HepG2 (cell line): ENCODE measurements around the gene EDAR. TPM values are rescaled to one million over a fixed set of nuclear protein-coding genes. Genes with fewer than 3 reads are reported as not detected.
A peak's percentile ranks its signal among the peaks of the same experiment; 100 is the strongest.

Source experiments
- ATAC-seq: fragments of 200-7000 bp; cut with Tn5 transposase; 3 replicates; pipeline ENCODE4 v1.9.1; 2020; ENCODE audit warnings: mild to moderate bottlenecking, moderate library complexity
- BruUV-seq: library from RNA; stranded (reverse); fragments of 400-500 nt; replicated peaks from 2 replicates; lab custom pipeline; 2021; lab: Mats Ljungman, UMichigan
- CTCF ChIA-PET: fragments of 300-600 bp; formaldehyde crosslinking; extraction: SDS; loops from one replicate; lab custom pipeline; 2021; ENCODE audit warnings: low total read pairs, inconsistent platforms, low intra/inter-chr PET ratio; lab: Yijun Ruan, JAX
- POLR2A ChIA-PET: fragments of 350-600 bp; sonication (Branson Sonifier 250); formaldehyde crosslinking; loops from one replicate; lab custom pipeline; 2020; ENCODE audit warnings: antibody characterized with exemption, inconsistent platforms; lab: Yijun Ruan, JAX
- DNase-seq: peaks from one replicate; pipeline ENCODE4 v3.0.0-alpha.2; 2015; ENCODE audit warnings: low spot score
- FAIRE-seq: peaks from 3 replicates; lab custom pipeline; 2011; peaks lifted over from hg19 to GRCh38; lab: Jason Lieb, UNC
- H2AFZ ChIP-seq: one replicate; pipeline ENCODE4 v1.6.1; 2011; ENCODE audit warnings: low read length, inconsistent platforms
- H3K27ac ChIP-seq: fragments of 300-600 bp; 3 replicates; pipeline ENCODE4 v1.8.0; 2011; ENCODE audit warnings: mixed run types, mild to moderate bottlenecking, mixed read lengths, low read length, inconsistent platforms; ENCODE audit not compliant: insufficient read depth; ENCODE audit errors: extremely low read length
- H3K27me3 ChIP-seq, 2 experiments: fragments of 200-600 bp in 1 of 2; 2 replicates in 1 of 2; 3 replicates in 1 of 2; pipeline versions ENCODE4 v1.6.0 to v1.8.0; 2011; ENCODE audit warnings: low read length in 2 of 2, mild to moderate bottlenecking in 2 of 2, moderate library complexity in 2 of 2, inconsistent platforms in 1 of 2; ENCODE audit not compliant: insufficient read depth in 2 of 2, control insufficient read depth in 1 of 2
- H3K36me3 ChIP-seq, 2 experiments: fragments of 200-600 bp in 1 of 2; replicated peaks in 1 of 2; 2 replicates in 1 of 2; 3 replicates in 1 of 2; pipeline versions ENCODE4 v1.5.1 to v1.8.0; 2011; ENCODE audit warnings: low read length in 2 of 2, inconsistent platforms in 1 of 2; ENCODE audit not compliant: insufficient read depth in 2 of 2, control insufficient read depth in 1 of 2
- H3K4me1 ChIP-seq: 2 replicates; pipeline ENCODE4 v1.5.1; 2012; ENCODE audit warnings: low read length, inconsistent platforms; ENCODE audit not compliant: insufficient read depth
- H3K4me2 ChIP-seq: 2 replicates; pipeline ENCODE4 v1.6.0; 2011; ENCODE audit warnings: low read depth, low read length, inconsistent platforms
- H3K4me3 ChIP-seq, 3 experiments: fragments of 200-600 bp in 1 of 3; sonication (generic), shearing (Covaris generic) in 1 of 3; replicated peaks in 1 of 3; 2 replicates each; pipeline ENCODE4 v1.5.1; 2011 to 2016; ENCODE audit warnings: low read length in 3 of 3, inconsistent platforms in 2 of 3, low read depth in 2 of 3, mild to moderate bottlenecking in 2 of 3, control low read depth in 1 of 3, mixed read lengths in 1 of 3; ENCODE audit not compliant: insufficient read depth in 1 of 3
- H3K79me2 ChIP-seq: one replicate; pipeline ENCODE4 v1.6.1; 2011; ENCODE audit warnings: low read length, inconsistent platforms; ENCODE audit not compliant: insufficient read depth
- H3K9ac ChIP-seq: 2 replicates; pipeline ENCODE4 v1.6.0; 2011; ENCODE audit warnings: mild to moderate bottlenecking, low read depth, low read length, inconsistent platforms; ENCODE audit not compliant: insufficient read depth
- H3K9me3 ChIP-seq: 2 replicates; pipeline ENCODE4 v1.5.1; 2012; ENCODE audit warnings: mild to moderate bottlenecking, low read length
- H4K20me1 ChIP-seq: 2 replicates; pipeline ENCODE4 v1.6.0; 2011; ENCODE audit warnings: inconsistent platforms, mild to moderate bottlenecking, low read length, moderate library complexity; ENCODE audit not compliant: insufficient read depth
- GTF3A ChIP-seq: sonication (generic); formaldehyde crosslinking; conservative IDR thresholded peaks from 2 replicates; pipeline ENCODE4 v1.4.0; 2020; ENCODE audit warnings: mild to moderate bottlenecking, missing genetic modification reagents
- IRF2 ChIP-seq: IDR thresholded peaks from 2 replicates; pipeline ENCODE4 v1.6.1; 2018; ENCODE audit warnings: missing genetic modification reagents, missing compliant biosample characterization
- NBN ChIP-seq: fragments of 450-650 bp; conservative IDR thresholded peaks from 2 replicates; pipeline ENCODE4 v1.6.1; 2017
- SALL1 ChIP-seq: sonication (generic); formaldehyde crosslinking; IDR thresholded peaks from 2 replicates; pipeline ENCODE4 v1.8.0; 2022; ENCODE audit warnings: mild to moderate bottlenecking, missing genetic modification reagents
- TEAD3 ChIP-seq: optimal IDR thresholded peaks from 2 replicates; pipeline ENCODE3; 2016; ENCODE audit warnings: borderline replicate concordance
- ZNF484 ChIP-seq: sonication (generic); formaldehyde crosslinking; IDR thresholded peaks from 2 replicates; pipeline ENCODE4 v1.5.1; 2020; ENCODE audit warnings: mild to moderate bottlenecking, low read depth, missing genetic modification reagents, borderline replicate concordance
- ZNF780A ChIP-seq: sonication (generic); formaldehyde crosslinking; IDR thresholded peaks from 2 replicates; pipeline ENCODE4 v1.8.0; 2022; ENCODE audit warnings: mild to moderate bottlenecking, missing genetic modification reagents, moderate library complexity
- WGBS: methylation state at CpG from one replicate; pipeline ENCODE4 v1.1.6; 2017; ENCODE audit warnings: low lambda C conversion rate; 5-methylcytosine and 5-hydroxymethylcytosine counted together
- in situ Hi-C: cut with HindIII; loops from 2 replicates; pipeline ENCODE4 v1.10.0; 2017; ENCODE audit warnings: low pct_unique_long_range_greater_than_20kb; ENCODE audit not compliant: extremely low pct_ligation_motif_present
- intact Hi-C: fragments of 100-400 bp; cut with micrococcal nuclease; formaldehyde crosslinking; loops from one replicate; pipeline ENCODE4 v1.10.0; 2022; ENCODE audit not compliant: unreplicated experiment
- polyA plus RNA-seq, 8 experiments: library from polyadenylated mRNA; depleted of rRNA in 3 of 8; stranded (reverse) in 7 of 8; unstranded in 1 of 8; fragments of >200 nt; fragmentation: Illumina TruSeq in 4 of 8; extraction: Trizol in 4 of 8; gene quantifications; 2 replicates each; pipeline versions ENCODE4 v1.2.1 to v1.2.3, GENCODE V29; 2011 to 2016; ENCODE audit warnings: low read depth in 4 of 8, missing spikeins in 1 of 8, mixed read lengths in 1 of 8; ENCODE audit not compliant: insufficient read depth in 1 of 8
- total RNA-seq, 5 experiments: library from RNA; depleted of rRNA; stranded (reverse); fragments of >200 nt; fragmentation: Illumina TruSeq; extraction: Trizol; gene quantifications; 2 replicates each; pipeline ENCODE4 v1.2.3, GENCODE V29; 2016; ENCODE audit warnings: low read depth in 1 of 5
- TF ChIP-seq, protein P1 (sequence below): IDR thresholded peaks from 2 replicates; pipeline ENCODE4 v1.4.0; 2020; ENCODE audit warnings: mild to moderate bottlenecking, missing genetic modification reagents
- TF ChIP-seq, protein P2 (sequence below): sonication (generic); formaldehyde crosslinking; IDR thresholded peaks from 2 replicates; pipeline ENCODE4 v1.5.0; 2020; ENCODE audit warnings: missing genetic modification reagents
- TF ChIP-seq, protein P3 (sequence below): IDR thresholded peaks from 2 replicates; pipeline ENCODE4 v1.6.1; 2016; ENCODE audit warnings: low read depth
- TF ChIP-seq, protein P4 (sequence below): fragments of 450-650 bp; IDR thresholded peaks from 2 replicates; pipeline ENCODE4 v1.6.1; 2016

Gene EDAR
- total and polyA plus RNA-seq, 2 of the 13 experiments (the other 11 are each of a cell fraction or from before 2014, with no cell fraction given), result not detected

DNA sequence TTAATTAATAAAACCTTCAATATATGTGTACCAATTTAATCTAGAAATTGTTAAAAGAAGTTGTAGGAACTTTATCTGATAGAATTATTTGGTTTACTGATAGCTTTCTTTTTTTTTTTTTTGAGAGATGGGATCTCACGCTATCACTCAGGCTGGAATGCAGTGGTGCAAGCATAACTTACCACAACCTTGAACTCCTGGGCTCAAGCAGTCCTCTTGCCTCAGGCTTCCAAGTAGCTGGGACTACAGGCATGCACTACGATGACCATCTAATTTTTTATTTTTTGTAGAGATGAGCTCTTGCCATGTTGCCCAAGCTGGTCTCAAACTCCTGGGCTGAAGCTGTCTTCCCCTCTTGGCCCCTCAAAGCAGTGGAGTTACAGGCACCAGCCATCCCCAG lies 135.6 kb downstream of the EDAR start:
- peak; percentile 82 for ATAC-seq
- CTCF ChIA-PET, result no interaction called here
- no peak overlapping the region for H3K9ac ChIP-seq
- 86% methylated on average over 2 of the region's 2 CpGs for WGBS
- H3K27ac ChIP-seq, result no peak overlapping the region
- TF ChIP-seq, protein P1, sequence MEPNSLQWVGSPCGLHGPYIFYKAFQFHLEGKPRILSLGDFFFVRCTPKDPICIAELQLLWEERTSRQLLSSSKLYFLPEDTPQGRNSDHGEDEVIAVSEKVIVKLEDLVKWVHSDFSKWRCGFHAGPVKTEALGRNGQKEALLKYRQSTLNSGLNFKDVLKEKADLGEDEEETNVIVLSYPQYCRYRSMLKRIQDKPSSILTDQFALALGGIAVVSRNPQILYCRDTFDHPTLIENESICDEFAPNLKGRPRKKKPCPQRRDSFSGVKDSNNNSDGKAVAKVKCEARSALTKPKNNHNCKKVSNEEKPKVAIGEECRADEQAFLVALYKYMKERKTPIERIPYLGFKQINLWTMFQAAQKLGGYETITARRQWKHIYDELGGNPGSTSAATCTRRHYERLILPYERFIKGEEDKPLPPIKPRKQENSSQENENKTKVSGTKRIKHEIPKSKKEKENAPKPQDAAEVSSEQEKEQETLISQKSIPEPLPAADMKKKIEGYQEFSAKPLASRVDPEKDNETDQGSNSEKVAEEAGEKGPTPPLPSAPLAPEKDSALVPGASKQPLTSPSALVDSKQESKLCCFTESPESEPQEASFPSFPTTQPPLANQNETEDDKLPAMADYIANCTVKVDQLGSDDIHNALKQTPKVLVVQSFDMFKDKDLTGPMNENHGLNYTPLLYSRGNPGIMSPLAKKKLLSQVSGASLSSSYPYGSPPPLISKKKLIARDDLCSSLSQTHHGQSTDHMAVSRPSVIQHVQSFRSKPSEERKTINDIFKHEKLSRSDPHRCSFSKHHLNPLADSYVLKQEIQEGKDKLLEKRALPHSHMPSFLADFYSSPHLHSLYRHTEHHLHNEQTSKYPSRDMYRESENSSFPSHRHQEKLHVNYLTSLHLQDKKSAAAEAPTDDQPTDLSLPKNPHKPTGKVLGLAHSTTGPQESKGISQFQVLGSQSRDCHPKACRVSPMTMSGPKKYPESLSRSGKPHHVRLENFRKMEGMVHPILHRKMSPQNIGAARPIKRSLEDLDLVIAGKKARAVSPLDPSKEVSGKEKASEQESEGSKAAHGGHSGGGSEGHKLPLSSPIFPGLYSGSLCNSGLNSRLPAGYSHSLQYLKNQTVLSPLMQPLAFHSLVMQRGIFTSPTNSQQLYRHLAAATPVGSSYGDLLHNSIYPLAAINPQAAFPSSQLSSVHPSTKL (CRISPR knock-in tag), result 0 out of 2 replicates have a peak, but pooled peaks have one; percentile 12
- TF ChIP-seq GTF3A (CRISPR knock-in tag), result no peak
- TF ChIP-seq TEAD3 (CRISPR knock-in tag), result peak; percentile 50
- no peak for TF ChIP-seq ZNF780A (CRISPR knock-in tag)
- H3K4me1 ChIP-seq, result no peaks in the 10 kb centered on the region
- in situ Hi-C loops (no loop called here), intact Hi-C loops (no loop called here)
- H3K4me3 ChIP-seq, result no peak overlapping the region
- no peak overlapping the region for H3K4me2 ChIP-seq
- no peaks in the 10 kb centered on the region for H3K79me2 ChIP-seq
- H4K20me1 ChIP-seq, result no peaks in the 10 kb centered on the region
- POLR2A ChIA-PET, result no interaction called here
- no TSS peak for BruUV-seq
- no peaks in the 10 kb centered on the region; a peak in 1 of 5 replicates for H3K27me3 ChIP-seq
- DNase-seq, result peak; percentile 52
- FAIRE-seq, result no peak
- H3K9me3 ChIP-seq, result no peaks in the 10 kb centered on the region
- peaks cover 8 to 26% of the 10 kb centered on the region in 2 experiments; a peak in 4 of 5 replicates for H3K36me3 ChIP-seq
- no peak overlapping the region for H2AFZ ChIP-seq

DNA sequence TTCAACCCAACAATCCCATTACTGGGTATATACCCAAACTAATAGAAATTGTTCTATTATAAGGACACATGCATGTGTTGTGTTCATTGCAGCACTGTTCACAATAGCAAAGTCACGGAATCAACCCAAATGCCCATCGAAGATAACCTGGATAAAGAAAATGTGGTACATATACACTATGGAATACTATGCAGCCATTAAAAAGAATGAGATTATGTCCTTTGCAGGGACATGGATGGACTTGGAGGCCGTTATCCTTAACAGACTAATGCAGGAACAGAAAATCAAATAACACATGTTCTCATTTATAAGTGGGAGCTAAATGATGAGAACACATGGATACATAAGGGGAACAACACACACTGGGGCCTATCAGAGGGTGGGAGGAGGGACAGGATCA lies 136.6 kb downstream of the EDAR start:
- FAIRE-seq (no peak), ATAC-seq (no peak), DNase-seq (no peak)
- H3K9ac ChIP-seq, result no peak overlapping the region
- no peak overlapping the region for H3K4me2 ChIP-seq
- intact Hi-C loops (no loop called here), in situ Hi-C loops (no loop called here)
- no peaks in the 10 kb centered on the region for H3K9me3 ChIP-seq
- CTCF ChIA-PET, result no interaction called here
- BruUV-seq, result no TSS peak
- H3K27me3 ChIP-seq, result no peaks in the 10 kb centered on the region; a peak in 1 of 5 replicates
- no peaks in the 10 kb centered on the region for H3K79me2 ChIP-seq
- no peaks in the 10 kb centered on the region for H3K4me1 ChIP-seq
- WGBS, result 96% methylated on average over 3 of the region's 3 CpGs
- no peaks in the 10 kb centered on the region for H4K20me1 ChIP-seq
- peaks cover 8 to 26% of the 10 kb centered on the region in 2 experiments; a peak in 4 of 5 replicates for H3K36me3 ChIP-seq
- POLR2A ChIA-PET, result no interaction called here
- no peak overlapping the region for H2AFZ ChIP-seq
- H3K27ac ChIP-seq, result no peak overlapping the region
- no peak overlapping the region for H3K4me3 ChIP-seq
- TF ChIP-seq, protein P2, sequence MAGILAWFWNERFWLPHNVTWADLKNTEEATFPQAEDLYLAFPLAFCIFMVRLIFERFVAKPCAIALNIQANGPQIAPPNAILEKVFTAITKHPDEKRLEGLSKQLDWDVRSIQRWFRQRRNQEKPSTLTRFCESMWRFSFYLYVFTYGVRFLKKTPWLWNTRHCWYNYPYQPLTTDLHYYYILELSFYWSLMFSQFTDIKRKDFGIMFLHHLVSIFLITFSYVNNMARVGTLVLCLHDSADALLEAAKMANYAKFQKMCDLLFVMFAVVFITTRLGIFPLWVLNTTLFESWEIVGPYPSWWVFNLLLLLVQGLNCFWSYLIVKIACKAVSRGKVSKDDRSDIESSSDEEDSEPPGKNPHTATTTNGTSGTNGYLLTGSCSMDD (CRISPR knock-in tag), result no peak
- no peak for TF ChIP-seq ZNF484
- TF ChIP-seq IRF2 (CRISPR knock-in tag), result no peak
- TF ChIP-seq, protein P3, sequence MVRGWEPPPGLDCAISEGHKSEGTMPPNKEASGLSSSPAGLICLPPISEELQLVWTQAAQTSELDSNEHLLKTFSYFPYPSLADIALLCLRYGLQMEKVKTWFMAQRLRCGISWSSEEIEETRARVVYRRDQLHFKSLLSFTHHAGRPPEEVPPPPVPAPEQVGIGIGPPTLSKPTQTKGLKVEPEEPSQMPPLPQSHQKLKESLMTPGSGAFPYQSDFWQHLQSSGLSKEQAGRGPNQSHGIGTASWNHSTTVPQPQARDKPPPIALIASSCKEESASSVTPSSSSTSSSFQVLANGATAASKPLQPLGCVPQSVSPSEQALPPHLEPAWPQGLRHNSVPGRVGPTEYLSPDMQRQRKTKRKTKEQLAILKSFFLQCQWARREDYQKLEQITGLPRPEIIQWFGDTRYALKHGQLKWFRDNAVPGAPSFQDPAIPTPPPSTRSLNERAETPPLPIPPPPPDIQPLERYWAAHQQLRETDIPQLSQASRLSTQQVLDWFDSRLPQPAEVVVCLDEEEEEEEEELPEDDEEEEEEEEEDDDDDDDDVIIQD, result no peak
- TF ChIP-seq NBN, result no peak
- no peak for TF ChIP-seq SALL1 (CRISPR knock-in tag)
- TF ChIP-seq, protein P4, sequence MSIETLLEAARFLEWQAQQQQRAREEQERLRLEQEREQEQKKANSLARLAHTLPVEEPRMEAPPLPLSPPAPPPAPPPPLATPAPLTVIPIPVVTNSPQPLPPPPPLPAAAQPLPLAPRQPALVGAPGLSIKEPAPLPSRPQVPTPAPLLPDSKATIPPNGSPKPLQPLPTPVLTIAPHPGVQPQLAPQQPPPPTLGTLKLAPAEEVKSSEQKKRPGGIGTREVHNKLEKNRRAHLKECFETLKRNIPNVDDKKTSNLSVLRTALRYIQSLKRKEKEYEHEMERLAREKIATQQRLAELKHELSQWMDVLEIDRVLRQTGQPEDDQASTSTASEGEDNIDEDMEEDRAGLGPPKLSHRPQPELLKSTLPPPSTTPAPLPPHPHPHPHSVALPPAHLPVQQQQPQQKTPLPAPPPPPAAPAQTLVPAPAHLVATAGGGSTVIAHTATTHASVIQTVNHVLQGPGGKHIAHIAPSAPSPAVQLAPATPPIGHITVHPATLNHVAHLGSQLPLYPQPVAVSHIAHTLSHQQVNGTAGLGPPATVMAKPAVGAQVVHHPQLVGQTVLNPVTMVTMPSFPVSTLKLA, result 0 out of 2 replicates have a peak, but pooled peaks have one; percentile 18
